ENCODE results near the gene PPP4R4. TPM values are rescaled to one million over a fixed set of nuclear protein-coding genes. Genes with fewer than 3 reads are reported as not detected.

Gene PPP4R4
- total RNA-seq, 1 experiment from 2014 or later = 0.88 TPM

DNA sequence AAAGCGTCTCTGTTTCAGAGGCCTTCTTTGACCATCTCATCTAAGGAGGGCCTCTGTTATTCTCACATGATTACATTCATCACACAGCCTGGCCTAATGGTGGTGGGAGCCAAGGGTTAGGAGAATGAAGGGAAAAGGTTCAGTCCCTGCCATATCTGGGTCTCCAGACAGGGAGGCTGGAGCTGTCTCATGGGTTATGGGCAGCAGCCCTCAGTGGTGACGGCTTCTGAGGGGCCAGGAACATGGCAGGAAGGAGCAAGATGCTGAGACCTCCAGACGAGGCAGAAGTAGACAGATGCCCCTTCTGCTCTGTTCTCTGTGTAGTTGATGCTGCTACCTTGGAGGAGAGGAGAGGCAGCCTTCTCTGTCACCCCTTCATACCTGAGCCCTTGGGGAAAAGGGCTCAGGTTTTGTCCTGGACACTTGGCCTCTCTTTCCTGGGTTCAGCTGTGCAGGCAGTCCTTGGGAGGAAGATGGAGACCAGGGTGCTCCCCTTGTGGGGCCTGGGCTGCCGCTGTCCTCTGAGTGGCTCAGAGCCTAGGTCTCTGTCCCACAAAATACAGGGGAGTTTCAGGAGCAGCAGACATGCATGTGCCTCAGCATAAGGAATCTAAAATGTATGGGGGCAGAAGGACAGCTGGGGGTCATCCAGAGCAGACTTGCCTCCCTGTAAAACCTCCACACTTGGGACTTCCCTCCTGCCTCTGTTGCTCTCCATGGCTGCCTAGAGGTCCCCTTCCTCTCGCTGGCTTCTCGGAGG is 48.3 kb upstream of the PPP4R4 start:
- peaks cover 5% of the 10 kb centered on the region for H3K4me1 ChIP-seq (ENCODE audit: insufficient read depth, low read length, poor library complexity, severe bottlenecking)
- ChIA-PET POLR2A (ENCODE audit: low non-redundant PET) (interaction anchor here (0.5 to 0.7 kb wide), 2 partner anchors 11 to 16 kb away, joined by 3 to 6 read pairs; no protein-coding TSS in a partner anchor), CTCF (no interaction called here)
- no peak for TF ChIP-seq EZH2 (IDR thresholded peaks at IDR 0.05; ENCODE audit: borderline replicate concordance, low read depth, low read length, poor library complexity, severe bottlenecking)
- TF ChIP-seq, protein P1, sequence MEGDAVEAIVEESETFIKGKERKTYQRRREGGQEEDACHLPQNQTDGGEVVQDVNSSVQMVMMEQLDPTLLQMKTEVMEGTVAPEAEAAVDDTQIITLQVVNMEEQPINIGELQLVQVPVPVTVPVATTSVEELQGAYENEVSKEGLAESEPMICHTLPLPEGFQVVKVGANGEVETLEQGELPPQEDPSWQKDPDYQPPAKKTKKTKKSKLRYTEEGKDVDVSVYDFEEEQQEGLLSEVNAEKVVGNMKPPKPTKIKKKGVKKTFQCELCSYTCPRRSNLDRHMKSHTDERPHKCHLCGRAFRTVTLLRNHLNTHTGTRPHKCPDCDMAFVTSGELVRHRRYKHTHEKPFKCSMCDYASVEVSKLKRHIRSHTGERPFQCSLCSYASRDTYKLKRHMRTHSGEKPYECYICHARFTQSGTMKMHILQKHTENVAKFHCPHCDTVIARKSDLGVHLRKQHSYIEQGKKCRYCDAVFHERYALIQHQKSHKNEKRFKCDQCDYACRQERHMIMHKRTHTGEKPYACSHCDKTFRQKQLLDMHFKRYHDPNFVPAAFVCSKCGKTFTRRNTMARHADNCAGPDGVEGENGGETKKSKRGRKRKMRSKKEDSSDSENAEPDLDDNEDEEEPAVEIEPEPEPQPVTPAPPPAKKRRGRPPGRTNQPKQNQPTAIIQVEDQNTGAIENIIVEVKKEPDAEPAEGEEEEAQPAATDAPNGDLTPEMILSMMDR (conservative IDR thresholded peaks at IDR 0.05; ENCODE audit: low read depth, low read length) = no peak
- no peak overlapping the region for H3K4me3 ChIP-seq (ENCODE audit: low read depth, low read length, poor library complexity, severe bottlenecking)
- intact Hi-C loops (cut with micrococcal nuclease; ENCODE audit: unreplicated experiment) = no loop called here
- DNase-seq (ENCODE audit: low spot score) = no peak
- no TSS peak for BruUV-seq (replicated peaks)
- H3K27me3 ChIP-seq (replicated peaks; ENCODE audit: insufficient read depth, low read depth, low read length, poor library complexity) = no peaks in the 10 kb centered on the region
- H3K27ac ChIP-seq (ENCODE audit: low read depth, low read length, poor library complexity, severe bottlenecking) = no peak overlapping the region
- no peaks in the 10 kb centered on the region for H3K36me3 ChIP-seq (ENCODE audit: insufficient read depth, low read length, poor library complexity, severe bottlenecking)
- no peaks in the 10 kb centered on the region for H3K9me3 ChIP-seq (ENCODE audit: low read depth, low read length, poor library complexity, severe bottlenecking)

DNA sequence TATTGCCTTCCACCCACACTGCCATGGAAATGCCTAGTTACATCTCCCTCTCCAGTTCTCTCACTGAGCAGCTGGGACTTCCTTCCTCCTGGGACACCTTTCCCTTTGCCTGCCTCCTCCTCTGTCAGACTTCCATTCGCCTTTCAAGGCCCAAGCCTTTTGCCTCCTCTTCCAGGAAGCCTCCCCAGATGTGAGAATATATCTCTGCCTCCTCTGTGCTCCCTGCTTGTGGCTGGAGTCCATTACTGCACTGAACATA is 47.8 kb upstream of the PPP4R4 start:
- Histone ChIP-seq H3K27ac (ENCODE audit: low read depth, low read length, poor library complexity, severe bottlenecking) (no peak overlapping the region), H3K36me3 (ENCODE audit: insufficient read depth, low read length, poor library complexity, severe bottlenecking) (no peaks in the 10 kb centered on the region), H3K4me1 (ENCODE audit: insufficient read depth, low read length, poor library complexity, severe bottlenecking) (peaks cover 5% of the 10 kb centered on the region), H3K4me3 (ENCODE audit: low read depth, low read length, poor library complexity, severe bottlenecking) (no peak overlapping the region), H3K27me3 (replicated peaks; ENCODE audit: insufficient read depth, low read depth, low read length, poor library complexity) (no peaks in the 10 kb centered on the region), H3K9me3 (ENCODE audit: low read depth, low read length, poor library complexity, severe bottlenecking) (no peaks in the 10 kb centered on the region)
- POLR2A ChIA-PET (ENCODE audit: low non-redundant PET) = no interaction called here
- intact Hi-C loops (cut with micrococcal nuclease; ENCODE audit: unreplicated experiment) = no loop called here
- TF ChIP-seq EZH2 (IDR thresholded peaks at IDR 0.05; ENCODE audit: borderline replicate concordance, low read depth, low read length, poor library complexity, severe bottlenecking) = no peak
- TF ChIP-seq, protein P1 (conservative IDR thresholded peaks at IDR 0.05; ENCODE audit: low read depth, low read length) = no peak
- no TSS peak for BruUV-seq (replicated peaks)
- DNase-seq (ENCODE audit: low spot score) = no peak
- CTCF ChIA-PET = no interaction called here

DNA sequence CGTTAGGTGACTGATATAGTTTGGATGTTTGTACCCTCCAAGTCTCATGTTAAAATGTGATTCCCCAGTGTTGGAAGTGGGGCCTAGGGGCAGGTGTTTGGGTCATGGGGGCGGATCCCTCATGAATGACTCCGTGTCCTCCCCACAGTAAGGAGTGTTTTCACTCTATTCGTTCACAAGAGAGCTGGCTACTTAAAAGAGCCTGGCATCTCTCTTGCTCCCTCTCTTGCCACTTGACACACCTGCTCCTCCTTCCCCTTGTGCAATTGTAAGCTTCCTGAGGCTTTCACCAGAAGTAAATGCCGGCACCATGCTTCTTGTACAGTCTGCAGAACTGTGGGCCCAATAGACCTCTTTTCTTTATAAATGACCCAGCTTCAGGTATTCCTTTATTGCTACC is 47.3 kb upstream of the PPP4R4 start:
- BruUV-seq (replicated peaks) = no TSS peak
- intact Hi-C loops (cut with micrococcal nuclease; ENCODE audit: unreplicated experiment) = no loop called here
- no peak for TF ChIP-seq EZH2 (IDR thresholded peaks at IDR 0.05; ENCODE audit: borderline replicate concordance, low read depth, low read length, poor library complexity, severe bottlenecking)
- TF ChIP-seq, protein P1 (conservative IDR thresholded peaks at IDR 0.05; ENCODE audit: low read depth, low read length) = no peak
- Histone ChIP-seq H3K27ac (ENCODE audit: low read depth, low read length, poor library complexity, severe bottlenecking) (no peak overlapping the region), H3K9me3 (ENCODE audit: low read depth, low read length, poor library complexity, severe bottlenecking) (no peaks in the 10 kb centered on the region), H3K27me3 (replicated peaks; ENCODE audit: insufficient read depth, low read depth, low read length, poor library complexity) (no peaks in the 10 kb centered on the region), H3K4me3 (ENCODE audit: low read depth, low read length, poor library complexity, severe bottlenecking) (no peak overlapping the region), H3K4me1 (ENCODE audit: insufficient read depth, low read length, poor library complexity, severe bottlenecking) (peaks cover 5% of the 10 kb centered on the region), H3K36me3 (ENCODE audit: insufficient read depth, low read length, poor library complexity, severe bottlenecking) (no peaks in the 10 kb centered on the region)
- POLR2A ChIA-PET (ENCODE audit: low non-redundant PET) = no interaction called here
- CTCF ChIA-PET = interaction anchor here (1.5 kb wide), 1 partner anchor 10 kb away, joined by 4 read pairs; no protein-coding TSS in a partner anchor
- no peak for DNase-seq (ENCODE audit: low spot score)
